GM19193 (cell line): Measurements from ENCODE around the gene MED9.

ENCODE experiments used
- POLR2A ChIP-seq: IDR thresholded peaks from 4 replicates; pipeline ENCODE4 v1.6.1; 2011; ENCODE audit not compliant: insufficient read depth, insufficient read length; ENCODE audit errors: extremely low read depth

Gene MED9

GRCh38 chr17:17511881-17512858, 35.4 kb downstream of the MED9 start:
- TF ChIP-seq POLR2A = no peak

GRCh38 chr17:17512866-17513265, 36.1 kb downstream of the MED9 start:
- TF ChIP-seq POLR2A = no peak

- TF ChIP-seq POLR2A = no peak
These were observed 36.8 kb downstream of the MED9 start for GRCh38 chr17:17513626-17514025.

- no peak for TF ChIP-seq POLR2A
These were observed 37.7 kb downstream of the MED9 start for GRCh38 chr17:17514361-17514992.

- no peak for TF ChIP-seq POLR2A
These were observed 38.5 kb downstream of the MED9 start for GRCh38 chr17:17514993-17515933.

- TF ChIP-seq POLR2A = no peak
These were observed 39.4 kb downstream of the MED9 start for GRCh38 chr17:17515934-17516930.

GRCh38 chr17:17516941-17517720, 40.3 kb downstream of the MED9 start:
- TF ChIP-seq POLR2A = no peak

- TF ChIP-seq POLR2A = no peak
These were observed 41.2 kb downstream of the MED9 start for GRCh38 chr17:17518014-17518413.

GRCh38 chr17:17518951-17519350, 42.2 kb downstream of the MED9 start:
- no peak for TF ChIP-seq POLR2A

GRCh38 chr17:17519886-17520285, 43.1 kb downstream of the MED9 start:
- no peak for TF ChIP-seq POLR2A

GRCh38 chr17:17520599-17521232, 43.9 kb downstream of the MED9 start:
- TF ChIP-seq POLR2A = no peak

- no peak for TF ChIP-seq POLR2A
These were observed 46.4 kb downstream of the MED9 start for GRCh38 chr17:17523001-17523730.
